Spleen (tissue), 11 donors: ENCODE results near the gene DEPDC4. TPM values are rescaled to one million over a fixed set of nuclear protein-coding genes. Genes with fewer than 3 reads are reported as not detected.

Source experiments
- DNase-seq: peaks from one replicate; pipeline ENCODE4 v3.0.0-alpha.2; 2020
- H3K27ac ChIP-seq, 8 donors: fragments of 200-600 bp; sonication (generic) in 7 of 8; 1 replicate in 4 of 8; 2 replicates in 4 of 8; pipeline versions ENCODE4 v1.5.0 to v1.8.0; 2016 to 2021; ENCODE audit warnings: inconsistent platforms in 4 of 8, mild to moderate bottlenecking in 4 of 8, moderate library complexity in 1 of 8
- H3K27me3 ChIP-seq, 7 donors: fragments of 200-600 bp; sonication (generic) in 6 of 7; replicated peaks in 1 of 7; 1 replicate in 4 of 7; 2 replicates in 3 of 7; pipeline versions ENCODE4 v1.5.0 to v1.8.0; 2016 to 2021; ENCODE audit warnings: inconsistent platforms in 3 of 7, mild to moderate bottlenecking in 1 of 7
- H3K36me3 ChIP-seq, 6 donors: fragments of 200-600 bp; sonication (generic) in 5 of 6; 1 replicate in 4 of 6; 2 replicates in 2 of 6; pipeline versions ENCODE4 v1.5.0 to v1.8.0; 2016 to 2021; ENCODE audit warnings: inconsistent platforms in 2 of 6
- H3K4me1 ChIP-seq, 6 donors: fragments of 200-600 bp; sonication (generic) in 5 of 6; 1 replicate in 3 of 6; 2 replicates in 3 of 6; pipeline versions ENCODE4 v1.5.0 to v1.8.0; 2016 to 2021; ENCODE audit warnings: inconsistent platforms in 3 of 6
- H3K4me3 ChIP-seq, 8 donors: fragments of 200-600 bp; sonication (generic) in 7 of 8; 1 replicate in 4 of 8; 2 replicates in 4 of 8; pipeline versions ENCODE4 v1.5.0 to v1.8.0; 2016 to 2021; ENCODE audit warnings: inconsistent platforms in 4 of 8, mild to moderate bottlenecking in 4 of 8, moderate library complexity in 2 of 8
- H3K9me3 ChIP-seq, 8 donors: fragments of 200-600 bp; sonication (generic) in 7 of 8; 1 replicate in 4 of 8; 2 replicates in 4 of 8; pipeline versions ENCODE4 v1.5.0 to v1.8.0; 2016 to 2021; ENCODE audit warnings: inconsistent platforms in 4 of 8
- CTCF ChIP-seq, 11 experiments: fragments of 200-600 bp in 7 of 11; fragments of 450-650 bp in 4 of 11; sonication (generic) in 4 of 11; IDR thresholded peaks in 8 of 11; conservative IDR thresholded peaks in 3 of 11; 1 replicate in 7 of 11; 2 replicates in 4 of 11; pipeline versions ENCODE4 v1.4.0 to v1.8.0; 2016 to 2021; ENCODE audit warnings: antibody characterized with exemption in 11 of 11, inconsistent platforms in 4 of 11, mild to moderate bottlenecking in 1 of 11
- POLR2A ChIP-seq, 3 donors: fragments of 450-650 bp; IDR thresholded peaks; one replicate each; pipeline ENCODE4 v1.5.1; 2017; ENCODE audit warnings: antibody characterized with exemption in 3 of 3, mild to moderate bottlenecking in 1 of 3
- POLR2AphosphoS5 ChIP-seq, 3 donors: sonication (generic); formaldehyde crosslinking; IDR thresholded peaks; one replicate each; pipeline ENCODE4 v1.5.1; 2017; ENCODE audit warnings: antibody characterized with exemption in 3 of 3
- WGBS, 5 donors: extraction: QIAGEN DNeasy Blood & Tissue Kit in 3 of 5; methylation state at CpG; one replicate each; pipeline versions ENCODE4 v1.1.5 to v1.1.7; 2013 to 2018; 5-methylcytosine and 5-hydroxymethylcytosine counted together
- intact Hi-C: fragments of 100-400 bp; cut with DNase I; formaldehyde crosslinking; loops from one replicate; pipeline ENCODE4 v1.15.0; 2023; ENCODE audit warnings: low total_unique reads
- polyA plus RNA-seq, 3 donors: library from polyadenylated mRNA; stranded (reverse); fragments of 200-250 nt; gene quantifications; one replicate each; pipeline ENCODE4 v1.2.1, GENCODE V29; 2013
- small RNA-seq, 4 donors: library from RNA; depleted of rRNA; stranded (forward); fragments of <200 nt; gene quantifications; one replicate each; pipeline ENCODE3, GENCODE V24; 2016
- total RNA-seq, 7 donors: library from RNA; depleted of rRNA in 3 of 7; stranded (reverse); fragments of >200 nt in 3 of 7; fragmentation: NEBNext Ultra II Directional in 4 of 7; extraction: Animal tissue kit (Norgen Biotek cat#: 25700) in 4 of 7; gene quantifications; one replicate each; pipeline versions ENCODE4 v1.1.0 to v1.2.1, GENCODE V29; 2016 to 2021
- donor health status: healthy with polysubstance abuse.
- donor health status: DM: no; HTN: no; CAD: no; lungs with moderate emphysema.
- donor health status: DM: no; HTN: no; CAD: no.
- donor health status: Bipolar disorder and iron deficiency.
- donor health status: healthy.
- donor health status: DM: no; HTN: no; CAD: no.
- donor health status: DM: yes; HTN: yes; CAD: no.

The DEPDC4 gene
- total and polyA plus RNA-seq, 10 donors: 0.22 to 1.4 (median 0.64) TPM; not detected in 2

- Histone ChIP-seq H3K9me3 (no peaks in the 10 kb centered on the region), H3K27me3 (no peaks in the 10 kb centered on the region), H3K4me3 (peak overlapping the region; percentile 58 to 89 (median 74)), H3K4me1 (peaks cover 13 to 56% (median 35%) of the 10 kb centered on the region in 6 donors), H3K36me3 (peaks cover 0 to 13% (median 0%) of the 10 kb centered on the region in 6 donors), H3K27ac (peak overlapping the region in 4 of 8 donors; percentile 87 to 92 (median 90))
- 43 to 57% (median 51%) methylated on average over 6 of the region's 6 CpGs for WGBS, 5 donors
- intact Hi-C loops: no loop called here
- no peak for DNase-seq
- no peak for TF ChIP-seq CTCF (IDR thresholded peaks at IDR 0.05 in 8 of 11, conservative IDR thresholded peaks at IDR 0.05 in 3 of 11)
- no peak for TF ChIP-seq POLR2AphosphoS5 (IDR thresholded peaks at IDR 0.05)
- no peak for TF ChIP-seq POLR2A (IDR thresholded peaks at IDR 0.05)
These were observed 67.9 kb downstream of the DEPDC4 start for GRCh38 chr12:100199023-100199346.

- H3K27ac ChIP-seq: no peak overlapping the region
- DNase-seq: no peak
- no peak overlapping the region for H3K4me3 ChIP-seq
- H3K4me1 ChIP-seq: peaks cover 13 to 41% (median 26%) of the 10 kb centered on the region in 6 donors
- peaks cover 0 to 14% (median 0%) of the 10 kb centered on the region in 6 donors for H3K36me3 ChIP-seq
- 88 to 92% (median 91%) methylated on average over 4 of the region's 4 CpGs for WGBS, 5 donors
- H3K9me3 ChIP-seq: no peaks in the 10 kb centered on the region
- intact Hi-C loops: no loop called here
- TF ChIP-seq CTCF (IDR thresholded peaks at IDR 0.05 in 8 of 11, conservative IDR thresholded peaks at IDR 0.05 in 3 of 11) (no peak), POLR2AphosphoS5 (IDR thresholded peaks at IDR 0.05) (no peak), POLR2A (IDR thresholded peaks at IDR 0.05) (no peak)
- H3K27me3 ChIP-seq: no peaks in the 10 kb centered on the region
These were observed 69.4 kb downstream of the DEPDC4 start for GRCh38 chr12:100197486-100197885.

- peaks cover 0 to 36% (median 0%) of the 10 kb centered on the region in 6 donors for H3K36me3 ChIP-seq
- no peak for TF ChIP-seq POLR2A (IDR thresholded peaks at IDR 0.05)
- TF ChIP-seq CTCF (IDR thresholded peaks at IDR 0.05 in 8 of 11, conservative IDR thresholded peaks at IDR 0.05 in 3 of 11): no peak
- TF ChIP-seq POLR2AphosphoS5 (IDR thresholded peaks at IDR 0.05): no peak
- H3K27me3 ChIP-seq: no peaks in the 10 kb centered on the region
- no peaks in the 10 kb centered on the region for H3K9me3 ChIP-seq
- H3K27ac ChIP-seq: no peak overlapping the region
- intact Hi-C loops: no loop called here
- H3K4me3 ChIP-seq: no peak overlapping the region
- peaks cover 0 to 3% (median 0%) of the 10 kb centered on the region in 6 donors for H3K4me1 ChIP-seq
- WGBS, 5 donors: 78 to 100% (median 97%) methylated on average over 1 of the region's 1 CpG
- DNase-seq: no peak
These were observed 73.8 kb downstream of the DEPDC4 start for GRCh38 chr12:100193085-100193484.

Small RNAs within 50 kb of the gene (small RNA-seq; reads per million reads assigned to genes)
- 0 reads per million in 4 donors for gene RF00019

Other genes with a start within 250 kb of the DEPDC4 start
- 10 to 100 TPM; 29.5 to 42.5 (median 36.3) TPM for gene BLTP3B, start 124.2 kb downstream of the DEPDC4 start, total RNA-seq
- 1 to 10 TPM; 3.8 to 6.3 (median 5.1) TPM for gene BLTP3B, start 124.2 kb downstream of the DEPDC4 start, polyA plus RNA-seq
- 10 to 100 TPM; 20.1 to 32.4 (median 25.1) TPM for gene ACTR6, start 66.3 kb downstream of the DEPDC4 start, total RNA-seq
- gene ACTR6, start 66.3 kb downstream of the DEPDC4 start, polyA plus RNA-seq: 10 to 100 TPM; 15.0 to 23.1 (median 18.4) TPM
- 10 to 100 TPM; 35.8 to 72.4 (median 48.7) TPM for gene SCYL2, start 98 bp upstream of the DEPDC4 start, total RNA-seq
- gene SCYL2, start 98 bp upstream of the DEPDC4 start, polyA plus RNA-seq: 10 to 100 TPM in 1 of 3 donors, 1 to 10 TPM in 2; 8.4 to 10.9 (median 9.5) TPM
- under 1 TPM in 1 of 7 donors, not detected in 6; 0.34 TPM for gene SLC17A8, start 90.0 kb upstream of the DEPDC4 start, total RNA-seq
- gene SLC17A8, start 90.0 kb upstream of the DEPDC4 start, polyA plus RNA-seq: under 1 TPM in 1 of 3 donors, not detected in 2; 0.02 TPM
- under 1 TPM in 4 of 7 donors, not detected in 3; 0.30 to 0.85 (median 0.84) TPM for gene NR1H4, start 206.8 kb upstream of the DEPDC4 start, total RNA-seq
- 1 to 10 TPM in 1 of 3 donors, under 1 TPM in 2; 0.18 to 1.1 (median 0.24) TPM for gene NR1H4, start 206.8 kb upstream of the DEPDC4 start, polyA plus RNA-seq